HL-60 (cell line): Measurements from ENCODE around the gene OR2W3.

ENCODE experiments used
- POLR2AphosphoS5 ChIP-seq: IDR thresholded peaks from 2 replicates; pipeline ENCODE4 v1.6.1; 2012; ENCODE audit warnings: low read depth
- TF ChIP-seq, protein P1 (sequence below): IDR thresholded peaks from one replicate; pipeline ENCODE4 v1.5.1; 2011; ENCODE audit warnings: low read length, control low read depth, inconsistent platforms; ENCODE audit not compliant: insufficient read depth

- TF ChIP-seq, protein P1, sequence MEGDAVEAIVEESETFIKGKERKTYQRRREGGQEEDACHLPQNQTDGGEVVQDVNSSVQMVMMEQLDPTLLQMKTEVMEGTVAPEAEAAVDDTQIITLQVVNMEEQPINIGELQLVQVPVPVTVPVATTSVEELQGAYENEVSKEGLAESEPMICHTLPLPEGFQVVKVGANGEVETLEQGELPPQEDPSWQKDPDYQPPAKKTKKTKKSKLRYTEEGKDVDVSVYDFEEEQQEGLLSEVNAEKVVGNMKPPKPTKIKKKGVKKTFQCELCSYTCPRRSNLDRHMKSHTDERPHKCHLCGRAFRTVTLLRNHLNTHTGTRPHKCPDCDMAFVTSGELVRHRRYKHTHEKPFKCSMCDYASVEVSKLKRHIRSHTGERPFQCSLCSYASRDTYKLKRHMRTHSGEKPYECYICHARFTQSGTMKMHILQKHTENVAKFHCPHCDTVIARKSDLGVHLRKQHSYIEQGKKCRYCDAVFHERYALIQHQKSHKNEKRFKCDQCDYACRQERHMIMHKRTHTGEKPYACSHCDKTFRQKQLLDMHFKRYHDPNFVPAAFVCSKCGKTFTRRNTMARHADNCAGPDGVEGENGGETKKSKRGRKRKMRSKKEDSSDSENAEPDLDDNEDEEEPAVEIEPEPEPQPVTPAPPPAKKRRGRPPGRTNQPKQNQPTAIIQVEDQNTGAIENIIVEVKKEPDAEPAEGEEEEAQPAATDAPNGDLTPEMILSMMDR: no peak
- no peak for TF ChIP-seq POLR2AphosphoS5
These were observed 30.0 kb upstream of the OR2W3 start for GRCh38 chr1:247865416-247865815.
